Activated CD8-positive, alpha-beta T cell treated with anti-CD3 and anti-CD28 coated beads for 36 hours (primary cell): ENCODE results near the gene SAMD8. TPM values are rescaled to one million over a fixed set of nuclear protein-coding genes. Genes with fewer than 3 reads are reported as not detected.
"Not testable (repeated sequence)": the region's sequence is repeated elsewhere in the genome, so short reads cannot be mapped to it uniquely, and the experiment has no call there.

ENCODE experiments used
- ATAC-seq: fragments of 200-7000 bp; cut with Tn5 transposase; one replicate; pipeline ENCODE4 v1.10.0; 2021; ENCODE audit warnings: mild to moderate bottlenecking, moderate library complexity
- CTCF ChIA-PET: fragments of 350-600 bp; sonication (Branson Sonifier 250); formaldehyde crosslinking; loops from one replicate; lab custom pipeline; 2021; ENCODE audit warnings: antibody characterized with exemption; lab: Charles Lee
- POLR2A ChIA-PET: fragments of 350-600 bp; sonication (Branson Sonifier 250); formaldehyde crosslinking; loops from one replicate; lab custom pipeline; 2021; ENCODE audit warnings: antibody characterized with exemption; lab: Charles Lee
- DNase-seq: peaks from one replicate; pipeline ENCODE4 v3.0.0-alpha.2; 2020
- H3K27ac Mint-ChIP-seq: one replicate; pipeline ENCODE4 v1.8.0; 2021; ENCODE audit warnings: mild to moderate bottlenecking, mixed read lengths
- H3K27me3 Mint-ChIP-seq: one replicate; pipeline ENCODE4 v1.8.0; 2021; ENCODE audit warnings: mixed read lengths
- H3K36me3 Mint-ChIP-seq: one replicate; pipeline ENCODE4 v1.8.0; 2021; ENCODE audit warnings: low read depth, mixed read lengths
- H3K4me1 Mint-ChIP-seq: one replicate; pipeline ENCODE4 v1.8.0; 2021; ENCODE audit warnings: low read depth, mixed read lengths
- H3K4me3 Mint-ChIP-seq: one replicate; pipeline ENCODE4 v1.8.0; 2021; ENCODE audit warnings: mild to moderate bottlenecking, moderate library complexity, mixed read lengths
- H3K9me3 Mint-ChIP-seq: one replicate; pipeline ENCODE4 v1.8.0; 2021; ENCODE audit warnings: mixed read lengths
- intact Hi-C: fragments of 100-400 bp; cut with micrococcal nuclease; formaldehyde crosslinking; loops from one replicate; pipeline ENCODE4 v1.10.0; 2022
- total RNA-seq, 2 experiments: library from RNA; stranded (reverse); gene quantifications; one replicate each; pipeline ENCODE4 v1.2.3, GENCODE V29; 2021
- TF ChIP-seq, protein P1 (sequence below): fragments of 200-600 bp; IDR thresholded peaks from one replicate; pipeline ENCODE4 v1.8.0; 2022; ENCODE audit warnings: antibody characterized with exemption, mild to moderate bottlenecking

SAMD8 gene
- total RNA-seq, 2 experiments from 2014 or later = 21.9 to 23.7 TPM

DNA sequence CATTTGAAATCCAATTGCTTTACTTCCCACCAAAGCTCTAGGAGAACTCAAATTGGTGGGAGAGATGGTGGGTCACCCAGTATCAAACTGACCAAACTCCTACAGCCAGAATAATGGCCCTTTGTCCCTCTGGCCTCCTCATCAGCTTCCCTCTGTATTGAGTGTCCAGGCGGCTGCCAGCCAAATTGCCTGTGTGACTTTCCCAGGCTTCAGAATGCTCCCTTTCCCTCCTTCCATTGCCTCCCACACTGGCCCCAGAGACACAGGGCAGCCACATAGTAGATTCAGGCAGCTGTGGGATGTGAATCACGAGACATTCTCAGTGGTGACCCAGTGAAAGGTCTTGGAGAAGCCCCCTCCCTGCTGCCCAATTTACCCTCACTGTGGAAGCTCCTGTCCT is 86.5 kb downstream of the SAMD8 start:
- Mint-ChIP-seq H3K9me3 (no peaks in the 10 kb centered on the region), H3K4me1 (no peaks in the 10 kb centered on the region), H3K4me3 (no peak overlapping the region), H3K27me3 (no peaks in the 10 kb centered on the region), H3K27ac (no peak overlapping the region), H3K36me3 (no peaks in the 10 kb centered on the region)
- intact Hi-C loops = no loop called here
- no peak for DNase-seq
- CTCF ChIA-PET = interaction anchor here (1.0 to 6.6 kb wide), 4 partner anchors 11 to 38 kb away, joined by 3 to 36 read pairs (median 6); partner anchors contain the start of gene COMTD1
- ATAC-seq = no peak
- POLR2A ChIA-PET = interaction anchor here (1.7 kb wide), 1 partner anchor 13 kb away, joined by 15 read pairs; the partner anchor contains the start of gene VDAC2
- TF ChIP-seq, protein P1, sequence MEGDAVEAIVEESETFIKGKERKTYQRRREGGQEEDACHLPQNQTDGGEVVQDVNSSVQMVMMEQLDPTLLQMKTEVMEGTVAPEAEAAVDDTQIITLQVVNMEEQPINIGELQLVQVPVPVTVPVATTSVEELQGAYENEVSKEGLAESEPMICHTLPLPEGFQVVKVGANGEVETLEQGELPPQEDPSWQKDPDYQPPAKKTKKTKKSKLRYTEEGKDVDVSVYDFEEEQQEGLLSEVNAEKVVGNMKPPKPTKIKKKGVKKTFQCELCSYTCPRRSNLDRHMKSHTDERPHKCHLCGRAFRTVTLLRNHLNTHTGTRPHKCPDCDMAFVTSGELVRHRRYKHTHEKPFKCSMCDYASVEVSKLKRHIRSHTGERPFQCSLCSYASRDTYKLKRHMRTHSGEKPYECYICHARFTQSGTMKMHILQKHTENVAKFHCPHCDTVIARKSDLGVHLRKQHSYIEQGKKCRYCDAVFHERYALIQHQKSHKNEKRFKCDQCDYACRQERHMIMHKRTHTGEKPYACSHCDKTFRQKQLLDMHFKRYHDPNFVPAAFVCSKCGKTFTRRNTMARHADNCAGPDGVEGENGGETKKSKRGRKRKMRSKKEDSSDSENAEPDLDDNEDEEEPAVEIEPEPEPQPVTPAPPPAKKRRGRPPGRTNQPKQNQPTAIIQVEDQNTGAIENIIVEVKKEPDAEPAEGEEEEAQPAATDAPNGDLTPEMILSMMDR = no peak

DNA sequence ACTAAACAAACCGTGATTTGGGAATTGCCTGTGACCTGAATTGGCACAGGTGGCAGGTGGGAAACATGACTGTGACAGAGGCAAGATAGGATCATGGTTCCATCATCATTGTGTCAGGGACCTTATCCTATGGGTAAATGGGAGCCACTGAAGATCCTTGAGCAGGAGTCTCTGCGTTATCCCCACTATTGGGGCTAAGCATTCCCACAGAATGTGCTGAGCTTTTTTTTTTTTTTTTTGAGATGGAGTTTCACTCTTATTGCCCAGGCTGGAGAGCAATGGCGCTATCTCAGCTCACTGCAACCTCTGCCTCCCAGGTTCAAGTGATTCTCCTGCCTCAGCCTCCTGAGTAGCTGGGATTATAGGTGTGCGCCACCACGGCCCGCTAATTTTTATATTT is 88.5 kb downstream of the SAMD8 start:
- DNase-seq, H3K27ac Mint-ChIP-seq, H3K4me3 Mint-ChIP-seq, H3K4me1 Mint-ChIP-seq, H3K9me3 Mint-ChIP-seq, H3K27me3 Mint-ChIP-seq, ATAC-seq, H3K36me3 Mint-ChIP-seq, intact Hi-C loops: not testable (repeated sequence)
- ChIA-PET POLR2A (interaction anchor here (0.6 to 1.4 kb wide), 3 partner anchors 10 to 12 kb away, joined by 3 to 5 read pairs (median 3); no protein-coding TSS in a partner anchor), CTCF (interaction anchor here (1.6 to 6.6 kb wide), 2 partner anchors 11 to 13 kb away, joined by 4 to 36 read pairs; no protein-coding TSS in a partner anchor)

DNA sequence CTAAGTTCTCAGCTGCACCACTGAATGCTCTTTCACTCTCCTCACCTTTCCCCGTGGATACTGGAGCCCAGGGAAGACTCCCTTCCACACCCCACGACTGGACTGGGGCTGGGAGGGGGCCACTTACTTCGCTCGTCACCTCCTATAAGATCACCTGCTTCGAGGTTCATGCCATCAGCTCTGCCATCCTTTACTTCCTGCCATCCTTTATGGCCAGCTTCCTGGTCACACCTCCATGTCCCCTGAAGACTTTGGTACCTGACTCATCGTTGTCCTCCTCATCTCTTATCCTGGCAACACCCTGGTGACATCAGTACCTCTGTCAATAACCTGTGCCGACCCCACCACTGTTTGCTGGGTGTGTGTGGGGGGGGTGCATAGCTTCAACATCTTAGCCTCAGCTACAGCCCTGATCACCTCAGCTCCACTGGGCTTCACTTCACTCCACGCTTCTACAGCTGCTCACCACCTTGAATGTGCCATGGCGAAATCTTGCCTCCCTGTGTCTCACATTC is 90.4 kb downstream of the SAMD8 start:
- DNase-seq = no peak
- Mint-ChIP-seq H3K27me3 (no peaks in the 10 kb centered on the region), H3K36me3 (no peaks in the 10 kb centered on the region), H3K4me1 (no peaks in the 10 kb centered on the region), H3K4me3 (no peak overlapping the region), H3K27ac (no peak overlapping the region), H3K9me3 (no peaks in the 10 kb centered on the region)
- CTCF ChIA-PET = interaction anchor here (6.6 kb wide), 1 partner anchor 15 kb away, joined by 36 read pairs; no protein-coding TSS in a partner anchor
- POLR2A ChIA-PET = interaction anchor here (0.9 to 1.9 kb wide), 2 partner anchors 9 to 13 kb away, joined by 3 to 5 read pairs; partner anchors contain the start of gene VDAC2
- no peak for ATAC-seq
- TF ChIP-seq, protein P1 = no peak
- intact Hi-C loops = no loop called here

DNA sequence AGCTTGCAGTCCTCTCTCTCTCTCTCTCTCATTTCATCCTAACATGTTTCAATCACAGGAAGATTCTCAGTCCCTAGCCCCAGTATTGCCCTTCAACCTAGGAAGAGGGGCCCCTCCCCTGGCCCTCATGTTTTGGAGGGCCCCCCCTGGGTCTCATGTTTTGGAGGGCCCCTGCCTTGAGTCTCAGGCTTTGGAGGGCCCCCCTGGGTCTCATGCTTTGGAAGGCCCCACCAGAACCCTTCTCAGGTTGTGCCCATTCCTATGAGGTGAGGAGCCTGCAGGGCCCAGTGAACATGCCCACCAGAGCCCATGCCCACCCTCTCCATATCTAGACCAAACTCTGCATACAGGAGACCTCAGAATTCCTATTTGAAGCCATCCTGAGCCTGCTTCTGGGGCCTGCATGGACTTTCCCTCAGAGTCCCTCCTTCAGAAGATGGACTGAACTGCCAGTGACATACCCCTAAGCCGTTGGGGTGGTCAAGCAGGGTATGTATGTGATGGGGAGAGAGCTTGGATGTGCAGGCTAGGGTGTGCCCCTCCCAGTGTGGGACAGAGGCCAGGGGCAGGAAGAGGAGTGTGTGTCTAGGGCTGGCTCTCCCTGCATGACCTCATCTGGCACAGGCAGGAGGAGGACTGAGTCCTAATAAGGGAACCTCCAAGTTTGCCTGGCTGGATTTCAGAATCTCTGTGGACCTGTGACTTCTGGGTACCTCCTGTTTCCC is 91.0 kb downstream of the SAMD8 start:
- Mint-ChIP-seq H3K9me3 (no peaks in the 10 kb centered on the region), H3K4me3 (no peak overlapping the region), H3K27ac (no peak overlapping the region), H3K27me3 (no peaks in the 10 kb centered on the region), H3K36me3 (no peaks in the 10 kb centered on the region), H3K4me1 (no peaks in the 10 kb centered on the region)
- ChIA-PET POLR2A (interaction anchor here (0.7 to 1.9 kb wide), 3 partner anchors 9 to 123 kb away, joined by 3 to 5 read pairs (median 3); partner anchors contain the start of gene VDAC2), CTCF (interaction anchor here (6.6 kb wide), 1 partner anchor 15 kb away, joined by 36 read pairs; no protein-coding TSS in a partner anchor)
- no peak for DNase-seq
- TF ChIP-seq, protein P1 = no peak
- ATAC-seq = no peak
- intact Hi-C loops = no loop called here

DNA sequence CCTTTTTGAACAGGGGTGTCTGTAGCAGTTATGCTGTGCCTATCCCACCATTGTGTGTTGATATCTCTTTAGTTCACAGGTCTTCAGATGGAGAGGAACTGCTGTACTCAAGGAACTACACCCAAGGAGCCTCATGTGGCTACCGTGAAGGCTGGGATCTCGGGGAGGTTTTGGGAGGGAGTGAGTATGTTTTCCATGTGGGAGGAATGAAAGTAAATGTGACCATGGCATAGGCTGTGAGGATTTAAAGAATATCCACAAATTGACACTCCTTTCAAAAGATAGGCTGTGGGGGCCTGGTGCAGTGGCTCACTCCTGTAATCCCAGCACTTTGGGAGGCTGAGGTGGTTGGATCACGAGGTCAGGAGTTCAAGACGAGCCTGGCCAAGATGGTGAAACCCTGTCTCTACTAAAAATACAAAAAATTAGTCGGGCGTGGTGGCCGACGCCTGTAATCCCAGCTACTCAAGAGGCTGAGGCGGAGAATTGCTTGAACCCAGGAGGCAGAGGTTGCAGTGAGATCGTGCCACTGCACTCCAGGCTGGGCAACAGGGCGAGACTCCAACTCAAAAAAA is 91.7 kb downstream of the SAMD8 start:
- H3K9me3 Mint-ChIP-seq, H3K36me3 Mint-ChIP-seq, ATAC-seq, H3K27me3 Mint-ChIP-seq, CTCF ChIA-PET, H3K27ac Mint-ChIP-seq, DNase-seq, H3K4me1 Mint-ChIP-seq, intact Hi-C loops, H3K4me3 Mint-ChIP-seq: not testable (repeated sequence)
- POLR2A ChIA-PET = interaction anchor here (0.7 to 1.9 kb wide), 2 partner anchors 8 to 123 kb away, joined by 3 to 5 read pairs; partner anchors contain the start of gene VDAC2
